ENCODE measurements around the gene SPATA16. TPM values are rescaled to one million over a fixed set of nuclear protein-coding genes. Genes with fewer than 3 reads are reported as not detected.
"Not testable (repeated sequence)": the region's sequence is repeated elsewhere in the genome, so short reads cannot be mapped to it uniquely, and the experiment has no call there.

The SPATA16 gene, protein sequence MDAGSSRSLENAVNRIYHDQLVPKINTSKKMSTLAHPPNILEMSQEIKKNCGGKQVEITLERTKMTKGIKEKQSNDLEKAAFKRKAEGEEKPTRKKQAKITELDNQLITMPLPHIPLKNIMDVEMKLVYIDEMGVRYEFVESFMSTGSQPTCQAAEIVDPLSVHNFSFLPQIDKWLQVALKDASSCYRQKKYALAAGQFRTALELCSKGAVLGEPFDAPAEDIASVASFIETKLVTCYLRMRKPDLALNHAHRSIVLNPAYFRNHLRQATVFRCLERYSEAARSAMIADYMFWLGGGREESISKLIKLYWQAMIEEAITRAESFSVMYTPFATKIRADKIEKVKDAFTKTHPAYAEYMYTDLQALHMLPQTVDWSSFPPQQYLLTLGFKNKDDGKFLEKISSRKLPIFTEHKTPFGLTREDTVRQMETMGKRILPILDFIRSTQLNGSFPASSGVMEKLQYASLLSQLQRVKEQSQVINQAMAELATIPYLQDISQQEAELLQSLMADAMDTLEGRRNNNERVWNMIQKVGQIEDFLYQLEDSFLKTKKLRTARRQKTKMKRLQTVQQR
- polyA plus RNA-seq (not detected in 2 replicates), polyA minus RNA-seq (not detected in 2 replicates)

- Histone ChIP-seq H3F3A (ENCODE audit: insufficient read depth, low read length, poor library complexity, severe bottlenecking) (no peaks in the 10 kb centered on the region), H2AFZ (ENCODE audit: low read depth, low read length) (no peak within 1 kb of the TSS), H3K79me2 (replicated peaks; ENCODE audit: insufficient read depth, low read length) (no peaks in the 10 kb centered on the region), H3K27me3 (ENCODE audit: insufficient read depth, low read depth, low read length) (no peaks in the 10 kb centered on the region), H3K27ac (ENCODE audit: low read length) (no peak within 1 kb of the TSS), H3K4me3 (ENCODE audit: low read length) (no peak within 1 kb of the TSS), H3K9ac (ENCODE audit: low read length) (no peak within 1 kb of the TSS), H3K9me2 (ENCODE audit: insufficient read depth, low read length) (no peaks in the 10 kb centered on the region), H3K9me3 (ENCODE audit: low read length) (no peaks in the 10 kb centered on the region), H3K36me3 (ENCODE audit: insufficient read depth, low read length) (no peaks in the 10 kb centered on the region), H4K20me1 (ENCODE audit: insufficient read depth) (no peaks in the 10 kb centered on the region), H3K4me2 (ENCODE audit: low read length) (no peak within 1 kb of the TSS)
- TF ChIP-seq EP300 (conservative IDR thresholded peaks at IDR 0.05; ENCODE audit: poor library complexity, severe bottlenecking) = no peak
- TF ChIP-seq EZH2 (IDR thresholded peaks at IDR 0.05; ENCODE audit: borderline replicate concordance, insufficient read depth, low read length, poor library complexity, severe bottlenecking) = no peak
Measured at GRCh38 chr3:173140986-173141385, at the start of gene SPATA16. Gene SPATA16, minus strand, starts transcription at chr3:173141235. Its CDS starts 23,504 bp downstream, at chr3:173117731.

- not testable (repeated sequence) for H3K79me2 ChIP-seq (replicated peaks; ENCODE audit: insufficient read depth, low read length); H3K27ac ChIP-seq (ENCODE audit: low read length); H3K9me3 ChIP-seq (ENCODE audit: low read length)
Measured at GRCh38 chr3:173183022-173183421, 42.0 kb upstream of the SPATA16 start.

GRCh38 chr3:173173652-173174051, 32.6 kb upstream of the SPATA16 start:
- Histone ChIP-seq H3K9ac (ENCODE audit: low read length) (no peak overlapping the region), H3K79me2 (replicated peaks; ENCODE audit: insufficient read depth, low read length) (no peaks in the 10 kb centered on the region), H3F3A (ENCODE audit: insufficient read depth, low read length, poor library complexity, severe bottlenecking) (no peaks in the 10 kb centered on the region), H3K9me2 (ENCODE audit: insufficient read depth, low read length) (no peaks in the 10 kb centered on the region), H3K9me3 (ENCODE audit: low read length) (no peaks in the 10 kb centered on the region), H4K20me1 (ENCODE audit: insufficient read depth) (no peaks in the 10 kb centered on the region), H3K4me3 (ENCODE audit: low read length) (no peak overlapping the region), H3K27me3 (ENCODE audit: insufficient read depth, low read depth, low read length) (no peaks in the 10 kb centered on the region), H3K36me3 (ENCODE audit: insufficient read depth, low read length) (no peaks in the 10 kb centered on the region), H2AFZ (ENCODE audit: low read depth, low read length) (no peak overlapping the region), H3K4me2 (ENCODE audit: low read length) (no peak overlapping the region), H3K27ac (ENCODE audit: low read length) (no peak overlapping the region)
- TF ChIP-seq EZH2 (IDR thresholded peaks at IDR 0.05; ENCODE audit: borderline replicate concordance, insufficient read depth, low read length, poor library complexity, severe bottlenecking) = no peak
- TF ChIP-seq POLR2AphosphoS5 (IDR thresholded peaks at IDR 0.05) = peak; percentile 38

More at GRCh38 chr3:173183022-173183421, 42.0 kb upstream of the SPATA16 start:
- H4K20me1 ChIP-seq (ENCODE audit: insufficient read depth); H2AFZ ChIP-seq (ENCODE audit: low read depth, low read length); H3K9me2 ChIP-seq (ENCODE audit: insufficient read depth, low read length); H3K36me3 ChIP-seq (ENCODE audit: insufficient read depth, low read length); H3K9ac ChIP-seq (ENCODE audit: low read length); H3K4me2 ChIP-seq (ENCODE audit: low read length); H3K27me3 ChIP-seq (ENCODE audit: insufficient read depth, low read depth, low read length); H3K4me3 ChIP-seq (ENCODE audit: low read length); H3F3A ChIP-seq (ENCODE audit: insufficient read depth, low read length, poor library complexity, severe bottlenecking): not testable (repeated sequence)

GRCh38 chr3:173159139-173159538, 18.1 kb upstream of the SPATA16 start:
- not testable (repeated sequence) for H3K36me3 ChIP-seq (ENCODE audit: insufficient read depth, low read length); H4K20me1 ChIP-seq (ENCODE audit: insufficient read depth); H3K4me3 ChIP-seq (ENCODE audit: low read length); H2AFZ ChIP-seq (ENCODE audit: low read depth, low read length); H3K79me2 ChIP-seq (replicated peaks; ENCODE audit: insufficient read depth, low read length); H3K9me3 ChIP-seq (ENCODE audit: low read length); H3K9me2 ChIP-seq (ENCODE audit: insufficient read depth, low read length); H3K27ac ChIP-seq (ENCODE audit: low read length); H3F3A ChIP-seq (ENCODE audit: insufficient read depth, low read length, poor library complexity, severe bottlenecking); H3K27me3 ChIP-seq (ENCODE audit: insufficient read depth, low read depth, low read length); H3K9ac ChIP-seq (ENCODE audit: low read length); H3K4me2 ChIP-seq (ENCODE audit: low read length)

DNA sequence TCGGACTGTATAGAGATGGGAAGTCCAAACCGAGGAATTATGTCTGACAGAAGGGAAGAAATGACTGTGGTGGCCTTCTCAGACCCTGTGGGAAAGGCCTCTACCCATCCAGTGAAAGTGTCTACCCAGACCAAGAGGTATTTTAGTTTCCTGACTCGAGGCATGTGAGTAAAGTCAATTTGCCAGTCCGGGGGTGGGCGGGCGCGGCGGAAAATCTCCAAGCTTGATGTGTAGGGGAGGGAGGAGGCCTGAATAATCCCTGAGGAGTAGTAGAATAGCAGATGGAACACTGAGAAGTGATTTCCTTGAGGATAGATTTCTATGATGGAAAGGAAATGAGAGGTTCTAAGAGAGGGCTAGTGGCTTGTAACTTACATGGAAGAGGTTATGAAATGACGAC, 15.5 kb upstream of the SPATA16 start:
- H3K27me3 ChIP-seq (ENCODE audit: insufficient read depth, low read depth, low read length); H2AFZ ChIP-seq (ENCODE audit: low read depth, low read length); H3K9me2 ChIP-seq (ENCODE audit: insufficient read depth, low read length); H3K4me3 ChIP-seq (ENCODE audit: low read length); H3K9ac ChIP-seq (ENCODE audit: low read length); H3K4me2 ChIP-seq (ENCODE audit: low read length); H3K79me2 ChIP-seq (replicated peaks; ENCODE audit: insufficient read depth, low read length); H3K36me3 ChIP-seq (ENCODE audit: insufficient read depth, low read length); H3F3A ChIP-seq (ENCODE audit: insufficient read depth, low read length, poor library complexity, severe bottlenecking); H4K20me1 ChIP-seq (ENCODE audit: insufficient read depth); H3K9me3 ChIP-seq (ENCODE audit: low read length); H3K27ac ChIP-seq (ENCODE audit: low read length): not testable (repeated sequence)

Data from neural cell (in vitro differentiated cells).